Esophagus squamous epithelium (tissue), 5 donors: Measurements from ENCODE around the gene IL17RB. TPM values are rescaled to one million over a fixed set of nuclear protein-coding genes. Genes with fewer than 3 reads are reported as not detected.

Experiments used
- DNase-seq: peaks from one replicate; lab custom pipeline; 2025; lab: John Stamatoyannopoulos, UW
- H3K27ac ChIP-seq, 4 donors: fragments of 200-600 bp; sonication (generic); one replicate each; pipeline ENCODE4 v1.5.1; 2016 to 2019; ENCODE audit warnings: mild to moderate bottlenecking in 1 of 4
- H3K27me3 ChIP-seq, 4 donors: fragments of 200-600 bp; sonication (generic); 1 replicate in 3 of 4; 2 replicates in 1 of 4; pipeline versions ENCODE4 v1.5.1 to v1.6.0; 2017 to 2021; ENCODE audit warnings: antibody characterized with exemption in 1 of 4
- H3K36me3 ChIP-seq, 3 donors: fragments of 200-600 bp; sonication (generic); one replicate each; pipeline ENCODE4 v1.5.1; 2016 to 2019
- H3K4me1 ChIP-seq, 3 donors: fragments of 200-600 bp; sonication (generic); one replicate each; pipeline ENCODE4 v1.5.1; 2017 to 2019
- H3K4me3 ChIP-seq, 4 donors: fragments of 200-600 bp; sonication (generic); 1 replicate in 3 of 4; 2 replicates in 1 of 4; pipeline ENCODE4 v1.5.1; 2016 to 2019; ENCODE audit warnings: mild to moderate bottlenecking in 2 of 4, moderate library complexity in 1 of 4
- H3K9me3 ChIP-seq, 3 donors: fragments of 200-600 bp; sonication (generic); one replicate each; pipeline ENCODE4 v1.5.1; 2016 to 2019
- CTCF ChIP-seq, 6 experiments: fragments of 450-650 bp in 4 of 6; fragments of 200-600 bp in 2 of 6; sonication (generic) in 2 of 6; IDR thresholded peaks; one replicate each; pipeline ENCODE4 v1.5.1; 2016 to 2019; ENCODE audit warnings: antibody characterized with exemption in 6 of 6, mild to moderate bottlenecking in 4 of 6, moderate library complexity in 4 of 6
- POLR2A ChIP-seq, 4 donors: fragments of 450-650 bp; IDR thresholded peaks; one replicate each; pipeline ENCODE4 v1.6.1; 2017; ENCODE audit warnings: antibody characterized with exemption in 4 of 4, mild to moderate bottlenecking in 4 of 4, moderate library complexity in 3 of 4
- WGBS, 2 donors: methylation state at CpG; one replicate each; pipeline ENCODE4 v1.1.5; 2018; 5-methylcytosine and 5-hydroxymethylcytosine counted together
- intact Hi-C: fragments of 100-400 bp; cut with DNase I; formaldehyde crosslinking; loops from one replicate; pipeline ENCODE4 v1.15.0; 2022
- total RNA-seq, 4 donors: library from RNA; depleted of rRNA; stranded (reverse); fragments of >200 nt; gene quantifications; one replicate each; pipeline ENCODE4 v1.1.0, GENCODE V29; 2016
- donor health status: DM: yes; HTN: yes; CAD: no.

IL17RB gene
- total RNA-seq, 4 donors from 2014 or later, result 0.23 to 0.66 (median 0.52) TPM

- peaks cover 0 to 28% (median 14%) of the 10 kb centered on the region in 3 donors for H3K4me1 ChIP-seq
- peak overlapping the region; percentile 70 to 99 (median 82) for H3K4me3 ChIP-seq
- peaks cover 0 to 20% (median 0%) of the 10 kb centered on the region in 4 donors for H3K27me3 ChIP-seq
- TF ChIP-seq POLR2A (IDR thresholded peaks at IDR 0.05), result no peak
- no peaks in the 10 kb centered on the region for H3K9me3 ChIP-seq
- intact Hi-C loops, result no loop called here
- peaks cover 0 to 22% (median 0%) of the 10 kb centered on the region in 3 donors for H3K36me3 ChIP-seq
- H3K27ac ChIP-seq, result peak overlapping the region; percentile 92 to 99 (median 96)
- WGBS, 2 donors, result 5 to 8% methylated on average over 13 to 18 of the region's 21 CpGs
- no peak for DNase-seq
Measured at GRCh38 chr3:53890726-53891475, 44.5 kb downstream of the IL17RB start.

GRCh38 chr3:53891497-53892285, 45.3 kb downstream of the IL17RB start, which contains the start of gene SELENOK:
TSS of gene SELENOK (minus strand) at chr3:53891859.
- 0 to 1% methylated on average over 20 to 21 of the region's 73 CpGs for WGBS, 2 donors
- intact Hi-C loops, result no loop called here
- peaks cover 0 to 20% (median 0%) of the 10 kb centered on the region in 4 donors for H3K27me3 ChIP-seq
- TF ChIP-seq POLR2A (IDR thresholded peaks at IDR 0.05) (peak in 3 of 4 donors; percentile 97 to 99 (median 98)), CTCF (IDR thresholded peaks at IDR 0.05) (peak in 1 of 6 experiments; percentile 24)
- peaks cover 0 to 28% (median 14%) of the 10 kb centered on the region in 3 donors for H3K4me1 ChIP-seq
- DNase-seq, result peak; percentile 93
- H3K36me3 ChIP-seq, result peaks cover 0 to 15% (median 0%) of the 10 kb centered on the region in 3 donors
- peak within 1 kb of the TSS; percentile 70 to 99 (median 82) for H3K4me3 ChIP-seq
- H3K9me3 ChIP-seq, result no peaks in the 10 kb centered on the region
- peak within 1 kb of the TSS; percentile 92 to 99 (median 96) for H3K27ac ChIP-seq

GRCh38 chr3:53892286-53892637, 45.9 kb downstream of the IL17RB start:
- DNase-seq, result no peak
- TF ChIP-seq POLR2A (IDR thresholded peaks at IDR 0.05) (no peak), CTCF (IDR thresholded peaks at IDR 0.05) (no peak)

GRCh38 chr3:53899750-53900149, 53.4 kb downstream of the IL17RB start:
- TF ChIP-seq POLR2A (IDR thresholded peaks at IDR 0.05) (no peak), CTCF (IDR thresholded peaks at IDR 0.05) (no peak)
- DNase-seq, result no peak
- H3K27me3 ChIP-seq, result peaks cover 0 to 54% (median 0%) of the 10 kb centered on the region in 4 donors
- intact Hi-C loops, result no loop called here
- no peaks in the 10 kb centered on the region for H3K4me1 ChIP-seq
- H3K9me3 ChIP-seq, result no peaks in the 10 kb centered on the region
- no peak overlapping the region for H3K27ac ChIP-seq
- no peak overlapping the region for H3K4me3 ChIP-seq
- WGBS, 2 donors, result 57 to 64% methylated on average over 2 of the region's 2 CpGs
- H3K36me3 ChIP-seq, result no peaks in the 10 kb centered on the region

More at GRCh38 chr3:53892286-53892637, 45.9 kb downstream of the IL17RB start:
- peak overlapping the region; percentile 92 to 99 (median 96) for H3K27ac ChIP-seq
- H3K4me3 ChIP-seq, result peak overlapping the region; percentile 70 to 99 (median 82)
- no peaks in the 10 kb centered on the region for H3K9me3 ChIP-seq
- peaks cover 0 to 10% (median 0%) of the 10 kb centered on the region in 3 donors for H3K36me3 ChIP-seq
- 47 to 53% methylated on average over 4 of the region's 4 CpGs for WGBS, 2 donors
- peaks cover 0 to 26% (median 0%) of the 10 kb centered on the region in 4 donors for H3K27me3 ChIP-seq
- H3K4me1 ChIP-seq, result peaks cover 0 to 28% (median 14%) of the 10 kb centered on the region in 3 donors
- intact Hi-C loops, result no loop called here

GRCh38 chr3:53900666-53901331, 54.4 kb downstream of the IL17RB start:
- no peaks in the 10 kb centered on the region for H3K4me1 ChIP-seq
- H3K36me3 ChIP-seq, result no peaks in the 10 kb centered on the region
- peaks cover 0 to 52% (median 0%) of the 10 kb centered on the region in 4 donors for H3K27me3 ChIP-seq
- no peak overlapping the region for H3K27ac ChIP-seq
- WGBS, 2 donors, result 77 to 81% methylated on average over 2 of the region's 2 CpGs
- H3K4me3 ChIP-seq, result no peak overlapping the region
- no peaks in the 10 kb centered on the region for H3K9me3 ChIP-seq
- intact Hi-C loops, result no loop called here
- DNase-seq, result no peak
- TF ChIP-seq CTCF (IDR thresholded peaks at IDR 0.05) (no peak), POLR2A (IDR thresholded peaks at IDR 0.05) (no peak)
